AG10803 (cell line): ENCODE results near the gene SCAPER.
A peak's percentile ranks its signal among the peaks of the same experiment; 100 is the strongest.

Experiments used
- DNase-seq: peaks from one replicate; pipeline ENCODE4 v3.0.0; 2010; ENCODE audit warnings: low read depth
- H3K4me3 ChIP-seq: 2 replicates; pipeline ENCODE4 v1.5.1; 2011; ENCODE audit warnings: mild to moderate bottlenecking, low read length, control low read depth
- CTCF ChIP-seq: conservative IDR thresholded peaks from 2 replicates; pipeline ENCODE4 v1.5.1; 2011; ENCODE audit warnings: mild to moderate bottlenecking, low read length, control low read depth, inconsistent platforms

Gene SCAPER

GRCh38 chr15:76501726-76502125 is 403.4 kb downstream of the SCAPER start:
- no peak for TF ChIP-seq CTCF
- H3K4me3 ChIP-seq = no peak overlapping the region
- peak; percentile 29 for DNase-seq

GRCh38 chr15:76501011-76501410 is 404.1 kb downstream of the SCAPER start:
- no peak for DNase-seq
- no peak for TF ChIP-seq CTCF
- H3K4me3 ChIP-seq = no peak overlapping the region

- H3K4me3 ChIP-seq = no peak overlapping the region
- TF ChIP-seq CTCF = no peak
- DNase-seq = peak; percentile 39
Measured at GRCh38 chr15:76495487-76495886, 409.7 kb downstream of the SCAPER start.

- no peak overlapping the region for H3K4me3 ChIP-seq
- no peak for DNase-seq
- no peak for TF ChIP-seq CTCF
Measured at GRCh38 chr15:76492538-76492937, 412.6 kb downstream of the SCAPER start.

GRCh38 chr15:76483752-76484151 is 421.4 kb downstream of the SCAPER start:
- no peak overlapping the region for H3K4me3 ChIP-seq
- no peak for TF ChIP-seq CTCF
- no peak for DNase-seq

GRCh38 chr15:76483018-76483417 is 422.1 kb downstream of the SCAPER start:
- no peak overlapping the region for H3K4me3 ChIP-seq
- no peak for DNase-seq
- no peak for TF ChIP-seq CTCF

GRCh38 chr15:76480267-76480666 is 424.9 kb downstream of the SCAPER start:
- no peak overlapping the region for H3K4me3 ChIP-seq
- no peak for TF ChIP-seq CTCF
- DNase-seq = no peak
